ENCODE results near the gene PCED1B. TPM values are rescaled to one million over a fixed set of nuclear protein-coding genes. Genes with fewer than 3 reads are reported as not detected.

Gene PCED1B
- total RNA-seq, 1 donor from 2014 or later = 0.91 TPM

GRCh38 chr12:47070310-47070709 is 9.1 kb upstream of the PCED1B start:
- Mint-ChIP-seq H3K4me3 (ENCODE audit: low read depth) (no peak overlapping the region), H3K27me3 (peaks cover 3% of the 10 kb centered on the region), H3K4me1 (ENCODE audit: low read depth) (peaks cover 15% of the 10 kb centered on the region), H3K36me3 (ENCODE audit: insufficient read depth) (no peaks in the 10 kb centered on the region), H3K9me3 (ENCODE audit: low read depth) (no peaks in the 10 kb centered on the region), H3K27ac (no peak overlapping the region)
- TF ChIP-seq, protein P1, sequence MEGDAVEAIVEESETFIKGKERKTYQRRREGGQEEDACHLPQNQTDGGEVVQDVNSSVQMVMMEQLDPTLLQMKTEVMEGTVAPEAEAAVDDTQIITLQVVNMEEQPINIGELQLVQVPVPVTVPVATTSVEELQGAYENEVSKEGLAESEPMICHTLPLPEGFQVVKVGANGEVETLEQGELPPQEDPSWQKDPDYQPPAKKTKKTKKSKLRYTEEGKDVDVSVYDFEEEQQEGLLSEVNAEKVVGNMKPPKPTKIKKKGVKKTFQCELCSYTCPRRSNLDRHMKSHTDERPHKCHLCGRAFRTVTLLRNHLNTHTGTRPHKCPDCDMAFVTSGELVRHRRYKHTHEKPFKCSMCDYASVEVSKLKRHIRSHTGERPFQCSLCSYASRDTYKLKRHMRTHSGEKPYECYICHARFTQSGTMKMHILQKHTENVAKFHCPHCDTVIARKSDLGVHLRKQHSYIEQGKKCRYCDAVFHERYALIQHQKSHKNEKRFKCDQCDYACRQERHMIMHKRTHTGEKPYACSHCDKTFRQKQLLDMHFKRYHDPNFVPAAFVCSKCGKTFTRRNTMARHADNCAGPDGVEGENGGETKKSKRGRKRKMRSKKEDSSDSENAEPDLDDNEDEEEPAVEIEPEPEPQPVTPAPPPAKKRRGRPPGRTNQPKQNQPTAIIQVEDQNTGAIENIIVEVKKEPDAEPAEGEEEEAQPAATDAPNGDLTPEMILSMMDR (IDR thresholded peaks at IDR 0.05; ENCODE audit: unreplicated experiment) = no peak
- no peak for DNase-seq (ENCODE audit: low spot score, unreplicated experiment)

DNA sequence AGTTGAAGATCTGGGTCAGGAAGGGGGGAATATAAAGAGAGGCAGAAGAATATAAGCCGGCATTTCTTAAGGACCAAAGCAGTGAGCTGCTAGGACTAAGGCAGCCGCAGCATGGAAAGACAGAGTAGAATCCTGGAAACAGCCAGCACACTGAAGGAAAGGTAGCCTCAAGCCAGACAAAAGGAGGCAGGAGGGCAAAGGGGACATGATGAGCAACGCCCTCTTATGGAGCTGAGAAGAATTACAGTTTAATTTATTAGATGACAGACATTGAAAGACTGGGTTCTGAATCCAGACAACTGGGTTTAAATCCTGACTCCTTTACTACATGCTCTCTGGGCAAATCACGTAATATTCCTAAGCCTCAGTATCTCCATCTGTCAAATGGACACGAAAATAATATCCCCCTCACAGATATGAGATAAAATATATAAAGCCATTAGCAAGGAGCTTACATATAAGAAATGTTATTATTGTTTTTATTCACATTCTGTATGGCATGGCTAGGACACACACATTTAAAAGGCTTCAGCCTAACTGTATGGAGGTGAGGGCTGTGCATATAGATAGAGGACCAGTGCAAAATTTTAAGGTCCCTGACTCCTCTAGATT is 8.1 kb upstream of the PCED1B start:
- H3K27me3 Mint-ChIP-seq = peaks cover 7% of the 10 kb centered on the region
- peaks cover 15% of the 10 kb centered on the region for H3K4me1 Mint-ChIP-seq (ENCODE audit: low read depth)
- no peak overlapping the region for H3K4me3 Mint-ChIP-seq (ENCODE audit: low read depth)
- no peak overlapping the region for H3K27ac Mint-ChIP-seq
- no peaks in the 10 kb centered on the region for H3K36me3 Mint-ChIP-seq (ENCODE audit: insufficient read depth)
- no peak for DNase-seq (ENCODE audit: low spot score, unreplicated experiment)
- H3K9me3 Mint-ChIP-seq (ENCODE audit: low read depth) = no peaks in the 10 kb centered on the region
- TF ChIP-seq, protein P1 (IDR thresholded peaks at IDR 0.05; ENCODE audit: unreplicated experiment) = peak; percentile 59

- no peak for DNase-seq (ENCODE audit: low spot score, unreplicated experiment)
- Mint-ChIP-seq H3K27ac (no peak overlapping the region), H3K4me1 (ENCODE audit: low read depth) (peaks cover 12% of the 10 kb centered on the region), H3K9me3 (ENCODE audit: low read depth) (no peaks in the 10 kb centered on the region), H3K27me3 (peaks cover 28% of the 10 kb centered on the region), H3K4me3 (ENCODE audit: low read depth) (no peak overlapping the region), H3K36me3 (ENCODE audit: insufficient read depth) (no peaks in the 10 kb centered on the region)
- TF ChIP-seq, protein P1 (IDR thresholded peaks at IDR 0.05; ENCODE audit: unreplicated experiment) = no peak
These were observed 5.5 kb upstream of the PCED1B start for GRCh38 chr12:47073951-47074350.

- Mint-ChIP-seq H3K27me3 (peaks cover 33% of the 10 kb centered on the region), H3K4me3 (ENCODE audit: low read depth) (no peak overlapping the region), H3K4me1 (ENCODE audit: low read depth) (peaks cover 17% of the 10 kb centered on the region), H3K9me3 (ENCODE audit: low read depth) (no peaks in the 10 kb centered on the region), H3K27ac (no peak overlapping the region), H3K36me3 (ENCODE audit: insufficient read depth) (no peaks in the 10 kb centered on the region)
- DNase-seq (ENCODE audit: low spot score, unreplicated experiment) = no peak
- TF ChIP-seq, protein P1 (IDR thresholded peaks at IDR 0.05; ENCODE audit: unreplicated experiment) = no peak
These were observed 4.7 kb upstream of the PCED1B start for GRCh38 chr12:47074757-47075156.

GRCh38 chr12:47075192-47076084 is 4.0 kb upstream of the PCED1B start:
- Mint-ChIP-seq H3K27ac (no peak overlapping the region), H3K4me3 (ENCODE audit: low read depth) (no peak overlapping the region), H3K36me3 (ENCODE audit: insufficient read depth) (no peaks in the 10 kb centered on the region), H3K9me3 (ENCODE audit: low read depth) (no peaks in the 10 kb centered on the region), H3K4me1 (ENCODE audit: low read depth) (peaks cover 12% of the 10 kb centered on the region), H3K27me3 (peaks cover 37% of the 10 kb centered on the region)
- TF ChIP-seq, protein P1 (IDR thresholded peaks at IDR 0.05; ENCODE audit: unreplicated experiment) = no peak
- no peak for DNase-seq (ENCODE audit: low spot score, unreplicated experiment)
